PFSK-1 (cell line): ENCODE measurements around the gene KRTAP4-2.
"Not testable (repeated sequence)": the region's sequence is repeated elsewhere in the genome, so short reads cannot be mapped to it uniquely, and the experiment has no call there.

Experiments used
- FOXP2 ChIP-seq: optimal IDR thresholded peaks from 2 replicates; pipeline ENCODE3; 2011; ENCODE audit warnings: borderline replicate concordance, control low read depth, inconsistent platforms; ENCODE audit not compliant: insufficient read depth; ENCODE audit errors: extremely low read length, extremely low read depth
- POLR2AphosphoS5 ChIP-seq: IDR thresholded peaks from 2 replicates; pipeline ENCODE4 v1.6.1; 2012; ENCODE audit warnings: low read depth, mild to moderate bottlenecking, control low read depth, low read length, moderate library complexity
- SIN3A ChIP-seq: IDR thresholded peaks from 2 replicates; pipeline ENCODE4 v1.6.1; 2012; ENCODE audit warnings: mild to moderate bottlenecking, low read length, moderate library complexity, borderline replicate concordance; ENCODE audit not compliant: insufficient read depth
- TAF1 ChIP-seq: IDR thresholded peaks from 2 replicates; pipeline ENCODE4 v1.6.1; 2012; ENCODE audit warnings: low read length, control low read depth, borderline replicate concordance; ENCODE audit not compliant: insufficient read depth
- TF ChIP-seq, protein P1 (sequence below), 2 experiments: IDR thresholded peaks; 2 replicates each; pipeline versions ENCODE4 v1.6.1 to v1.8.0; 2011 to 2012; ENCODE audit warnings: low read depth in 2 of 2, low read length in 2 of 2, control low read depth in 1 of 2, inconsistent platforms in 1 of 2, mild to moderate bottlenecking in 1 of 2, moderate library complexity in 1 of 2; ENCODE audit not compliant: insufficient read depth in 1 of 2

KRTAP4-2 gene

DNA sequence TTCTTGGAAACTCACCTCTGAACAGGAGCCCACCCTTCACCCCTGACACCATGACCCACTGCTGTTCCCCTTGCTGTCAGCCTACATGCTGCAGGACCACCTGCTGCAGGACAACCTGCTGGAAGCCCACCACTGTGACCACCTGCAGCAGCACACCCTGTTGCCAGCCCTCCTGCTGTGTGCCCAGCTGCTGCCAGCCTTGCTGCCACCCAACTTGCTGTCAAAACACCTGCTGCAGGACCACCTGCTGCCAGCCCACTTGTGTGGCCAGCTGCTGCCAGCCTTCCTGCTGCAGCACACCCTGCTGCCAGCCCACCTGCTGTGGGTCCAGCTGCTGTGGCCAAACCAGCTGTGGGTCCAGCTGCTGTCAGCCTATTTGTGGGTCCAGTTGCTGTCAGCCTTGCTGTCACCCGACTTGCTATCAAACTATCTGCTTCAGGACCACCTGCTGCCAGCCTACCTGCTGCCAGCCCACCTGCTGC lies 11.9 kb upstream of the KRTAP4-2 start, which contains the start of gene KRTAP9-1:
Gene KRTAP9-1 (plus strand): TSS at position 51 of the 482 bp plus-strand sequence. CDS start 0 bp downstream, at position 51.
- TF ChIP-seq SIN3A, POLR2AphosphoS5, TAF1: not testable (repeated sequence)

DNA sequence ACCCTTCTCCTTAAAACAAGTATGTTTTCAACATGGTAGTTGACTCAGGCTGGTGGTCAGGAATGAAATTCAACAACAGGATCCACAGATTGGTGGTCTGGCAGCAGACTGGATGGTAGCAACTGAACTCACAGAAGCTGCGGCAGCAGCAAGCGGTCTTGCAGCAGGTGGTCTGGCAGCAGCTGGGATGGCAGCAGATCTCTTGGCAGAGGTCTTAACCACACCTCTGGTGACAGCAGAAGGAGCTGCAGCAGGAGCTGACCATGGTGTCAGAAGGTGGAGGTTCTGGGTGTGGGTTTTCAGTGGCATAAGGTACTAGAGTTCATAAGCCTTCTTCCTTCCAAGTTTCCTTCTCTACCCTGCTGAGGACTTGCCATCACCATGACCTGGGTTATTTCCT lies 8.9 kb upstream of the KRTAP4-2 start:
- TF ChIP-seq FOXP2 (no peak), TAF1 (no peak), SIN3A (no peak), POLR2AphosphoS5 (no peak)
- TF ChIP-seq, protein P1, sequence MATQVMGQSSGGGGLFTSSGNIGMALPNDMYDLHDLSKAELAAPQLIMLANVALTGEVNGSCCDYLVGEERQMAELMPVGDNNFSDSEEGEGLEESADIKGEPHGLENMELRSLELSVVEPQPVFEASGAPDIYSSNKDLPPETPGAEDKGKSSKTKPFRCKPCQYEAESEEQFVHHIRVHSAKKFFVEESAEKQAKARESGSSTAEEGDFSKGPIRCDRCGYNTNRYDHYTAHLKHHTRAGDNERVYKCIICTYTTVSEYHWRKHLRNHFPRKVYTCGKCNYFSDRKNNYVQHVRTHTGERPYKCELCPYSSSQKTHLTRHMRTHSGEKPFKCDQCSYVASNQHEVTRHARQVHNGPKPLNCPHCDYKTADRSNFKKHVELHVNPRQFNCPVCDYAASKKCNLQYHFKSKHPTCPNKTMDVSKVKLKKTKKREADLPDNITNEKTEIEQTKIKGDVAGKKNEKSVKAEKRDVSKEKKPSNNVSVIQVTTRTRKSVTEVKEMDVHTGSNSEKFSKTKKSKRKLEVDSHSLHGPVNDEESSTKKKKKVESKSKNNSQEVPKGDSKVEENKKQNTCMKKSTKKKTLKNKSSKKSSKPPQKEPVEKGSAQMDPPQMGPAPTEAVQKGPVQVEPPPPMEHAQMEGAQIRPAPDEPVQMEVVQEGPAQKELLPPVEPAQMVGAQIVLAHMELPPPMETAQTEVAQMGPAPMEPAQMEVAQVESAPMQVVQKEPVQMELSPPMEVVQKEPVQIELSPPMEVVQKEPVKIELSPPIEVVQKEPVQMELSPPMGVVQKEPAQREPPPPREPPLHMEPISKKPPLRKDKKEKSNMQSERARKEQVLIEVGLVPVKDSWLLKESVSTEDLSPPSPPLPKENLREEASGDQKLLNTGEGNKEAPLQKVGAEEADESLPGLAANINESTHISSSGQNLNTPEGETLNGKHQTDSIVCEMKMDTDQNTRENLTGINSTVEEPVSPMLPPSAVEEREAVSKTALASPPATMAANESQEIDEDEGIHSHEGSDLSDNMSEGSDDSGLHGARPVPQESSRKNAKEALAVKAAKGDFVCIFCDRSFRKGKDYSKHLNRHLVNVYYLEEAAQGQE (IDR thresholded peaks at IDR 0.05; ENCODE audit: insufficient read depth in 1 of 2, low read depth in 2 of 2, low read length in 2 of 2) = 0 out of 4 replicates have a peak, but pooled peaks of 1 of the 2 experiments have one; percentile 51

DNA sequence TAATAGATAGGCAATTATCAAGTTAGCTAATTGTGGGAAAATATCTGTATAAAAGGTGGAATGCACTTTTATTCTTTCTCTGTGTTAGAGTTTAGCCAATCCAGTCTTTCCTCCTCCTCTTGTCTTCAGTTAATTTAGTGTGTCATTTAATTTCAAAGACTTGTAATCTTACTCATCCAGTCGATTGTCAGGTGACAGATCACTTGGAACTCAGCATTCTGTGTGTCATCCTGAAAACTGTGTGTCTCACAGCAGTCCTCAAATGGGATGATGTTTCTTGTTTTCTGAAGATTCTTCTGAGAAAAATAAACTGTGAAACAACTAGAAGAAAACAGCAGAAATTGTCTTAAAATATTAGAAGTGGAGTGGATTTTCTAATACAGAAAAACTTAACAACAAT lies 7.0 kb upstream of the KRTAP4-2 start:
- TF ChIP-seq SIN3A = no peak
- TF ChIP-seq POLR2AphosphoS5 = no peak
- TF ChIP-seq TAF1 = no peak
- TF ChIP-seq FOXP2 = no peak
- TF ChIP-seq, protein P1 (IDR thresholded peaks at IDR 0.05; ENCODE audit: insufficient read depth in 1 of 2, low read depth in 2 of 2, low read length in 2 of 2) = no peak

DNA sequence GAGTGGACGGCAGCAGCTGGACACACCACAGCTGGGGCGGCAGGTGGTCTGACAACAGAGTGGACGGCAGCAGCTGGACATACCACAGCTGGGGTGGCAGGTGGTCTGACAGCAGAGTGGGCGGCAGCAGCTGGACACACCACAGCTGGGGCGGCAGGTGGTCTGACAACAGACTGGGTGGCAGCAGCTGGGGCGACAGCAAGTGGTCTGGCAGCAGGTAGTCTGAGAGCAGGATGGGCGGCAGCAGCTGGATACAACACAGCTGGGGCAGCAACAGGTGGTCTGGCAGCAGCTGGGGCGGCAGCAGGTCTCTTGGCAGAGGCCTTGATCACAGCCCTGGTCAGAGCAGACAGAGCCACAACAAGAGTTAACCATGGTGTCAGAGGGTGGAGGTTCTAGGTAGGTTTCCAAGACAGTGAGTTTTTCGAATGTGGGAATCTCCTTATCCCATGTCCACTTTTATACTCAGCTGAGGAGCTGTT lies 6.5 kb upstream of the KRTAP4-2 start, which contains the start of gene KRTAP4-1:
Gene KRTAP4-1 (minus strand): TSS at position 432 of the 482 bp plus-strand sequence. CDS start 57 bp downstream, at position 375.
- TF ChIP-seq FOXP2 (no peak), SIN3A (no peak), POLR2AphosphoS5 (no peak), TAF1 (no peak)
- TF ChIP-seq, protein P1 (IDR thresholded peaks at IDR 0.05; ENCODE audit: insufficient read depth in 1 of 2, low read depth in 2 of 2, low read length in 2 of 2) = no peak

DNA sequence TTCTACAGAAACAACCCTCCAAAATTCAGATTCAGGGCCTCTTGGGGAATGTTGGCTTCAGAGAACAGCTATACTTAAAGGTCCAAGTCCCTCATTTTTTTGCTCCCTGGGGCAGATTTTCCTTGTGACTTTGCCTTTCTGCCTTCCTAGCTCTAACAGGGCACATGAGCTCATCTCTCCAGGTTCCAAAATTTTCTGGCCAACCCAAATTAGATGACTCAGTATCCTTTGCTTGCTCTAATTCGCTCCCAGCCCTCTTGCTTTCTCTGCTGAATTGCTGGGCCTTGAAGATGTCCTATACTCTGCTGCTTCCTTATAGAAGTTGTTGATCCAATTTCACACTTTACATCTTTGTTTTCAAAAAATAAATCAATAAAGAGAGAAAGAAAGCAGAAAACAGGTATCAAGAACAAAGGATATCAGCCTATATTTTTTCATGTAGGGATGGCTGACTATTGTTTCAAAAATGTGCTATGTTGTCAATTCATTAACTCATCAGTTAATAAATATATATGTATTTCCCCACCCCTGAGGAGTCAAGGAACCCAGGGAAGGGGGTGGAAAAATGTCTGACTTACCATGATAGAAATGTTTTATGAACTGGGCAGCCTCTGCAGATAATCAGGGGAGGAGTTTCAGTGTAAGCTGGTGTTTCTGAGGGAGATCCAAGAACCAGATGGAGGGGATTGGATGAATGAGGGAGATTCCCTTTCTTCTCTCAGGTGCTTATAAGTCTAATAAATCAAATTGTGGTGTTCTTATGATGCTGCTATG lies 1.0 kb upstream of the KRTAP4-2 start:
- TF ChIP-seq POLR2AphosphoS5 = no peak
- no peak for TF ChIP-seq FOXP2
- no peak for TF ChIP-seq TAF1
- TF ChIP-seq, protein P1 (IDR thresholded peaks at IDR 0.05; ENCODE audit: insufficient read depth in 1 of 2, low read depth in 2 of 2, low read length in 2 of 2) = no peak
